ENCODE measurements around the gene CTIF. TPM values are rescaled to one million over a fixed set of nuclear protein-coding genes. Genes with fewer than 3 reads are reported as not detected.
A peak's percentile ranks its signal among the peaks of the same experiment; 100 is the strongest.

The CTIF gene
- polyA plus RNA-seq, 1 donor, result 15.0 TPM

GRCh38 chr18:48531908-48532307 lies 6.9 kb upstream of the CTIF start:
- H3K9me3 ChIP-seq (ENCODE audit: control insufficient read depth, low read depth, low read length), result no peaks in the 10 kb centered on the region
- H3K36me3 ChIP-seq (ENCODE audit: control insufficient read depth, insufficient read depth, low read length), result no peaks in the 10 kb centered on the region
- peaks cover under 1% of the 10 kb centered on the region for H3K27me3 ChIP-seq (ENCODE audit: control insufficient read depth, insufficient read depth, low read length)
- no peak overlapping the region for H3K27ac ChIP-seq (ENCODE audit: low read length)
- no CpG with 5 or more reads among the region's 3 CpGs for WGBS (ENCODE audit: insufficient coverage, low lambda C conversion rate)
- no peak overlapping the region for H3K4me3 ChIP-seq (ENCODE audit: low read length)
- H3K4me1 ChIP-seq (ENCODE audit: control insufficient read depth, insufficient read depth, low read length), result no peaks in the 10 kb centered on the region
- DNase-seq, result no peak

GRCh38 chr18:48533340-48534070 lies 5.3 kb upstream of the CTIF start:
- Histone ChIP-seq H3K27ac (ENCODE audit: low read length) (no peak overlapping the region), H3K4me1 (ENCODE audit: control insufficient read depth, insufficient read depth, low read length) (no peaks in the 10 kb centered on the region), H3K9me3 (ENCODE audit: control insufficient read depth, low read depth, low read length) (no peaks in the 10 kb centered on the region), H3K27me3 (ENCODE audit: control insufficient read depth, insufficient read depth, low read length) (no peaks in the 10 kb centered on the region), H3K4me3 (ENCODE audit: low read length) (no peak overlapping the region), H3K36me3 (ENCODE audit: control insufficient read depth, insufficient read depth, low read length) (no peaks in the 10 kb centered on the region)
- DNase-seq, result no peak
- WGBS (ENCODE audit: insufficient coverage, low lambda C conversion rate), result no CpG with 5 or more reads among the region's 6 CpGs

GRCh38 chr18:48534364-48534763 lies 4.5 kb upstream of the CTIF start:
- no peak for DNase-seq
- no CpG with 5 or more reads among the region's 3 CpGs for WGBS (ENCODE audit: insufficient coverage, low lambda C conversion rate)
- Histone ChIP-seq H3K4me3 (ENCODE audit: low read length) (no peak overlapping the region), H3K27ac (ENCODE audit: low read length) (no peak overlapping the region), H3K9me3 (ENCODE audit: control insufficient read depth, low read depth, low read length) (peaks cover under 1% of the 10 kb centered on the region), H3K36me3 (ENCODE audit: control insufficient read depth, insufficient read depth, low read length) (no peaks in the 10 kb centered on the region), H3K4me1 (ENCODE audit: control insufficient read depth, insufficient read depth, low read length) (no peaks in the 10 kb centered on the region), H3K27me3 (ENCODE audit: control insufficient read depth, insufficient read depth, low read length) (no peaks in the 10 kb centered on the region)

- H3K4me3 ChIP-seq (ENCODE audit: low read length), result no peak overlapping the region
- no peaks in the 10 kb centered on the region for H3K27me3 ChIP-seq (ENCODE audit: control insufficient read depth, insufficient read depth, low read length)
- no peak overlapping the region for H3K27ac ChIP-seq (ENCODE audit: low read length)
- DNase-seq, result no peak
- H3K4me1 ChIP-seq (ENCODE audit: control insufficient read depth, insufficient read depth, low read length), result no peaks in the 10 kb centered on the region
- WGBS (ENCODE audit: insufficient coverage, low lambda C conversion rate), result no CpG with 5 or more reads among the region's 2 CpGs
- no peaks in the 10 kb centered on the region for H3K36me3 ChIP-seq (ENCODE audit: control insufficient read depth, insufficient read depth, low read length)
- peaks cover 6% of the 10 kb centered on the region for H3K9me3 ChIP-seq (ENCODE audit: control insufficient read depth, low read depth, low read length)
These were observed 2.9 kb upstream of the CTIF start for GRCh38 chr18:48535956-48536355.

- 80% methylated on average over 1 of the region's 6 CpGs for WGBS (ENCODE audit: insufficient coverage, low lambda C conversion rate)
- DNase-seq, result no peak
- Histone ChIP-seq H3K36me3 (ENCODE audit: control insufficient read depth, insufficient read depth, low read length) (no peaks in the 10 kb centered on the region), H3K9me3 (ENCODE audit: control insufficient read depth, low read depth, low read length) (peaks cover 6% of the 10 kb centered on the region), H3K27ac (ENCODE audit: low read length) (no peak overlapping the region), H3K4me3 (ENCODE audit: low read length) (no peak overlapping the region), H3K4me1 (ENCODE audit: control insufficient read depth, insufficient read depth, low read length) (peaks cover 2% of the 10 kb centered on the region), H3K27me3 (ENCODE audit: control insufficient read depth, insufficient read depth, low read length) (no peaks in the 10 kb centered on the region)
These were observed 2.3 kb upstream of the CTIF start for GRCh38 chr18:48536516-48536915.

- DNase-seq, result peak; percentile 26 to 66
- H3K4me3 ChIP-seq (ENCODE audit: low read length), result peak overlapping the region; percentile 81
These were observed 797 bp downstream of the CTIF start for GRCh38 chr18:48539406-48540250.

GRCh38 chr18:48540251-48541025 lies 1.6 kb downstream of the CTIF start:
- peak; percentile 35 to 76 for DNase-seq
- Histone ChIP-seq H3K4me1 (ENCODE audit: control insufficient read depth, insufficient read depth, low read length) (peaks cover 15% of the 10 kb centered on the region), H3K4me3 (ENCODE audit: low read length) (peak overlapping the region; percentile 81), H3K27me3 (ENCODE audit: control insufficient read depth, insufficient read depth, low read length) (no peaks in the 10 kb centered on the region), H3K9me3 (ENCODE audit: control insufficient read depth, low read depth, low read length) (peaks cover 6% of the 10 kb centered on the region), H3K27ac (ENCODE audit: low read length) (peak overlapping the region; percentile 77), H3K36me3 (ENCODE audit: control insufficient read depth, insufficient read depth, low read length) (no peaks in the 10 kb centered on the region)
- WGBS (ENCODE audit: insufficient coverage, low lambda C conversion rate), result no CpG with 5 or more reads among the region's 86 CpGs

More at GRCh38 chr18:48539406-48540250, 797 bp downstream of the CTIF start:
- Histone ChIP-seq H3K36me3 (ENCODE audit: control insufficient read depth, insufficient read depth, low read length) (no peaks in the 10 kb centered on the region), H3K4me1 (ENCODE audit: control insufficient read depth, insufficient read depth, low read length) (peaks cover 8% of the 10 kb centered on the region), H3K27ac (ENCODE audit: low read length) (peak overlapping the region; percentile 77), H3K27me3 (ENCODE audit: control insufficient read depth, insufficient read depth, low read length) (no peaks in the 10 kb centered on the region), H3K9me3 (ENCODE audit: control insufficient read depth, low read depth, low read length) (peaks cover 6% of the 10 kb centered on the region)
- no CpG with 5 or more reads among the region's 70 CpGs for WGBS (ENCODE audit: insufficient coverage, low lambda C conversion rate)

- Histone ChIP-seq H3K27ac (ENCODE audit: low read length) (peak overlapping the region; percentile 54), H3K9me3 (ENCODE audit: control insufficient read depth, low read depth, low read length) (peaks cover 6% of the 10 kb centered on the region), H3K4me1 (ENCODE audit: control insufficient read depth, insufficient read depth, low read length) (peaks cover 18% of the 10 kb centered on the region), H3K27me3 (ENCODE audit: control insufficient read depth, insufficient read depth, low read length) (no peaks in the 10 kb centered on the region), H3K4me3 (ENCODE audit: low read length) (peak overlapping the region; percentile 81), H3K36me3 (ENCODE audit: control insufficient read depth, insufficient read depth, low read length) (no peaks in the 10 kb centered on the region)
- peak; percentile 40 to 79 for DNase-seq
- no CpG with 5 or more reads among the region's 62 CpGs for WGBS (ENCODE audit: insufficient coverage, low lambda C conversion rate)
These were observed 2.4 kb downstream of the CTIF start for GRCh38 chr18:48541026-48541746.

GRCh38 chr18:48541747-48542400 lies 3.0 kb downstream of the CTIF start:
- peak overlapping the region; percentile 81 for H3K4me3 ChIP-seq (ENCODE audit: low read length)
- no peak for DNase-seq
- WGBS (ENCODE audit: insufficient coverage, low lambda C conversion rate), result no CpG with 5 or more reads among the region's 4 CpGs
- peak overlapping the region; percentile 54 for H3K27ac ChIP-seq (ENCODE audit: low read length)
- H3K4me1 ChIP-seq (ENCODE audit: control insufficient read depth, insufficient read depth, low read length), result peaks cover 18% of the 10 kb centered on the region
- H3K27me3 ChIP-seq (ENCODE audit: control insufficient read depth, insufficient read depth, low read length), result no peaks in the 10 kb centered on the region
- H3K9me3 ChIP-seq (ENCODE audit: control insufficient read depth, low read depth, low read length), result peaks cover 6% of the 10 kb centered on the region
- H3K36me3 ChIP-seq (ENCODE audit: control insufficient read depth, insufficient read depth, low read length), result no peaks in the 10 kb centered on the region

Data from large intestine (tissue), 3 donors.